GM19240 (cell line): Measurements from ENCODE around the gene CDC42EP3.

Experiments used
- DNase-seq: peaks from one replicate; pipeline ENCODE4 v3.0.0; 2011; ENCODE audit warnings: low spot score; ENCODE audit not compliant: insufficient read length

CDC42EP3 gene, protein sequence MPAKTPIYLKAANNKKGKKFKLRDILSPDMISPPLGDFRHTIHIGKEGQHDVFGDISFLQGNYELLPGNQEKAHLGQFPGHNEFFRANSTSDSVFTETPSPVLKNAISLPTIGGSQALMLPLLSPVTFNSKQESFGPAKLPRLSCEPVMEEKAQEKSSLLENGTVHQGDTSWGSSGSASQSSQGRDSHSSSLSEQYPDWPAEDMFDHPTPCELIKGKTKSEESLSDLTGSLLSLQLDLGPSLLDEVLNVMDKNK

GRCh38 chr2:37671009-37671815, at the start of gene CDC42EP3:
Gene CDC42EP3 (minus strand): TSS chr2:37671642. CDS start chr2:37646587, 25,055 bp downstream.
- DNase-seq: peak; percentile 57

DNA sequence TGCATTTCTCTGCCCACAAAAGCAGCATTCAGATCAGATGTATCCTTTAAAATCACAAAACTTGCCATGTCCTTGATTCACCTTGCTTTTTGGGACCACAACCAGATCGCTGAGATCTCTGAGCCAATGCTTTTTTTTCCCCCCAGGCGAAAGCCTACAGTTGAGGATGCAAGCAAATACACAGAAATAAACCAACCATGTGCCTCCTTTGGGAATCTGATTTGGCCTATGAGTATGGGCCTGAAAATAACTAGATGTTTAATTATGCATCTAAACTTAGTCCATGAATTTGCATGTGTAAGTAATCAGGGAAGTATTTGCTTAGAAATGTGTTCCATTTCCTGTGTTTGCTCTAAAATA, 49.7 kb upstream of the CDC42EP3 start:
- no peak for DNase-seq

DNA sequence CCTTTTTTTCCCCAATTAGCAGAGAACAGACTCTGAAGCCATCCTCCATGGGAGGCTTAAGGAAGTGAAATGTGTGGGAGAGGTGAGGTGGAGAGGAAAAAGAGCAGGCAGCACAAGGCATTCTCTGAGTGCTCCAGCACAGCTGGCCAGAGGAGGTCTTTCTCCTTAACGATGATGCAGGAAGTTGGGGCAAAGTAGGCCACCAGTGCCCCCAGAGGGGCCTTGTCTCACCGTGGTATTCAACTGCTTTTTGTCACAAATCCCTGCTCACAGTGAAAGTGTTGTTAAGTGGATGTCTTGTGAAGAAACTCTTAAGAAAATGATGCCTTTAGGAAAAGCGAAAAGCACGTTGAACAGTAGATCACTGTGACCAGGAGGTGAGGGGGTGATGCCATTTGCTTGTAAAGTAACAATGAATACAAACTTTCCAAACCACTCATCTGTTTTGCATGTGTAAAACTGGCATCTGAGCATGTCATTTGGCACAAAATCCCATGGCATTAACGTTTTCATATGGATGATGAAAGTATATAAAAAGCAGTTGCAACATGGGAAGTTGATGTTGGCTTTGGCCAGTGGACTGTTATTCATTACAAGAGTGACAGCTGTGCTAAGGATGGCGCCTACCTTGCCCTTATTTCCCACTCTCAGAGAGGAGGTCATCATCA, 49.2 kb upstream of the CDC42EP3 start:
- no peak for DNase-seq

GRCh38 chr2:37718515-37719161, 47.2 kb upstream of the CDC42EP3 start:
- no peak for DNase-seq

DNA sequence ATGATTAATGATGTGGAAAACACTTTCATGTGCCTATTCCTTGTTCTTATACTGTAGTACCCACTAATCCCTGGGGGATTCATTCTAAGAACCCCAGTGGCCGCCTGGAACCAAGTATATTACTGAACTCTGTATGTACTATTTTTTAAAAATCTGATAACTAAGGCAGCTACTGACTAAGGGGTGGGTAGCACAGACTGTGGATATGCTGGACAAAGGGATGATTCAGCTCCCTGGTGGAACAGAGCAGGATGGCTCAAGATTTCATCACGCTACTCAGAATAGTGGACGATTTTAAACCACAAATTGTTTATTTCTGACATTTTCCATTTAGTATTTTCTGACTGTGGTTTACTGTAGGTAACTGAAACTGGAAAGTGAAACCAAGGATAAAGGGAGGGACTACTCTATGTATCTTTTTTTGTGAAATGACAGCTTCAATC, 41.8 kb upstream of the CDC42EP3 start:
- no peak for DNase-seq

GRCh38 chr2:37711831-37712230, 40.4 kb upstream of the CDC42EP3 start:
- no peak for DNase-seq

DNA sequence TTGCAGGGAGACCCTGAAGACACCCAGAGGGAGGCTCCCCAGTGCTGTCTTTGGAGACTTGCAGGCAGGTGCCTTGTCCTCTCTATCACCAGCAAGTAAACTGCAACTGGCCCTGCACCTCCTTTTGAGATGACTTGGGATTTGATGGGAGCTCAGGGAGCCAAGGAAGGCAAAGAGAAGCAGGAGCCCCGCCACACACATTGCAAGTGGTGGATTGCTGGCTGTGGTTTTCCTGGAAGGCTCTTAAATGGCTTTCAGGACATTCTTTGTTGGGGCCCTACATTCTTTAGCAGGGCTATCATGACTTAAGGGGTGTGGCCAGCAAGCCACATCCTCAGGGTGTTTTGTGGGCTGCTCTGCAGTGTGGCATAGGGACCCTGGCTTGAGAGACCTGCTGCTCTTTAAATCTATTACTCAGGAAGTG, 39.9 kb upstream of the CDC42EP3 start:
- DNase-seq: no peak

DNA sequence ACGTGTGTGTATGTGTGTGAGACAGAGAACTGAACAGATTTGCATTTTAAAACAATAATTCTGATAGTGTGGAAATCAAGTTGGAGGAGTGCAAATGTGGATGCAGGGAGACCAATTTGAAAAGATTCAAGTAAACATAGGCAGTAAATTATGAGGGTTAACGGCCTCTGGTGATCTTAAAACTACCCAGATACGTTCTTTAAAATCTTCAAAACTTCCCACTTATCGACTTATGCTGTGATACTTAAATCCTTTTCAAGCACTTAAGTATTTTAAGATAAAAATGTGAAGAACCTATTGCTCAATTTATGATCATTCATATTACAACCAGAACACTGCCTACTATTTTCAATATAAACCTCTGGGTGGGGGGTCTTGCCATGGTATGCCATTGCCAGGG, 37.7 kb upstream of the CDC42EP3 start:
- no peak for DNase-seq

DNA sequence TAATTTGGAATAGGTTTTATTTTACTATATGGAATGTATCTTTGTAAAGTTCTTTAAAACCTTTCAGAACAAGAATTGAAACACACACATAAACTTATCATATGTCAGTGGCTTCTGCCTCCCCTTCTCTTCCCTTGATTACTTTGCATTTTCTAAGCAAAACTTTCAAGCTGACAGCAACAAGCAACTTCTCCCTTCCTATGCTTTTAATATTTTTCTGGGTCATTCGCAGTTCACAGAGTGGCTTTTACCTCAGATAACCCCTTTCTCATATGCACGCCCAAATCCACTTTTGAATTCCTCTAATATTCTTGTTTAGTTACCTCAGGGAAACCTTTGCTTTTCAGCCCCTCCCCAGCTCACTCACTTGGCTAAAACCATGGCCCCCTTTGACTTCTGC, 36.7 kb upstream of the CDC42EP3 start:
- no peak for DNase-seq

DNA sequence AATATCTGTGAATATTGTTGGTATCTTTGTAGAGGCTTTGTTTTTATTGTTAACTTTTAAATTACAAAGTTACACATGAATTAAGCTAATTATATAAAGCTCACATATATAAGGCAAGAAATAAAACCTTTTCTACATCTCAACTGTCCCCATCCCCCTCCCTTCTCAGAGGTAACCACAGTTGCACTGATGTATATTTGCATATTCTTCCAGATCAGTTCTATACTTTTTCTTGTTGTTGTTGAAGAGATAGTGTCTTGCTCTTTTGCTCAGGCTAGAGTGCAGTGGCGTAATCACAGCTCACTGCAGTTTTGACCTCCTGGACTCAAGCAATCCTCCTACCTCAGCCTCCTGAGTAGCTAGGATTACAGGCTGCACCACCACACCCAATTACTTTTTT, 36.0 kb upstream of the CDC42EP3 start:
- no peak for DNase-seq

DNA sequence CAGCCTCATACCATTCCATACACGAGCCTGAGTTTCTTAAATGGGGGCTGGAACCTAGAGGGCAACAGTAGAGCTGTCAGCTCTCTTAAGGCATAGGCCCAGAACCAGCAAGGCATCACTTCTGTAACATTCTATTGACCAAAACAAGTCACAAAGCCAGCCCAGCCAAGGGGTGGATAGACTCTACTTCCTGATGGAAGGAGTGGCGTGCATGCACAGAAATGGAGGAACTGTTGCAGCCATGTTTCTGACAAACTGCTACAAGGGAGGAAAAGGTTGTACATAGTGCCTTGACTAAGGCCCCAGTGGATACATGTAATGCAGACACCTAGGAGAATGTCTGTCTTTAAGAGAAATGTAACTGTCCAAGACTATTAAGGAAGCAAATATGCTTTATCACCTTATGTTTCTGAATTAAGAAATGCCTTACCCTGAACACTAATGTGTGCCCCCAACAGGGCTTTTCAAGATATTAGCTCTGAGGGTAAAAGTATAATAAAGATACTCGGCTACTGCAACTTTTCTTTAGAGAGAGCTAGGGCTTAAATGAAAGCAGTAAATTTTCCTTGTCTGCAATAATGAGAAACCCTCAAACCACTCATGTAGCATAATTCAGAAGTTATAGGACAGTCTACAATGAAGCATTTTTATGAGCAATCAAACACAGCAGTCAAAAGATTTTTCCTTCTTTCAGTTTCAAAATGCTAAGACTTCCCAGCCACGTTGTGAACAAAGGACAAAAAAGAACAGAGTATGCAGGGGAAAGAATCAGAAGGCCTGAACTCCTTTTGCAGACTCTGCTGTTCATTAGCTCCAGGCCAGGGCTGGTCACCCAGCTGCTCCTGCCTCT, 35.1 kb upstream of the CDC42EP3 start:
- DNase-seq: no peak

DNA sequence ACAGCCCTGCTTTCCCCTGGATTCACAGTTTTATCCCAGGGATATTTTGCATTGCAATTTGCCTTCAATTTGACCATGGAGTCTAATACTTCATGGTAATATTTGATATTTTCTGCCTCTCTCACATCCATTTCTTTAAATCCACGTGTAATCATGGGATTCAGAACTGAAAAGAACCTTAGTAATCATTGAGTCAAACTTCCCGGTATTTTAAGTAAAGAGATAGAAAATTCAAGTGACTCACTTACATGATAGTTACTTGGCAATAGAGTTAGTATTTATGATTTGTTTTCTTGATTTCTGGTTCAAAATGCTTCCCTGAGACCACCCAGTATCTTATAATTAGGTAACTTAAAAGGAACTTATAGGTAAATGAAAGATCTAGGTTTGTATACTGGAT, 33.7 kb upstream of the CDC42EP3 start:
- no peak for DNase-seq

DNA sequence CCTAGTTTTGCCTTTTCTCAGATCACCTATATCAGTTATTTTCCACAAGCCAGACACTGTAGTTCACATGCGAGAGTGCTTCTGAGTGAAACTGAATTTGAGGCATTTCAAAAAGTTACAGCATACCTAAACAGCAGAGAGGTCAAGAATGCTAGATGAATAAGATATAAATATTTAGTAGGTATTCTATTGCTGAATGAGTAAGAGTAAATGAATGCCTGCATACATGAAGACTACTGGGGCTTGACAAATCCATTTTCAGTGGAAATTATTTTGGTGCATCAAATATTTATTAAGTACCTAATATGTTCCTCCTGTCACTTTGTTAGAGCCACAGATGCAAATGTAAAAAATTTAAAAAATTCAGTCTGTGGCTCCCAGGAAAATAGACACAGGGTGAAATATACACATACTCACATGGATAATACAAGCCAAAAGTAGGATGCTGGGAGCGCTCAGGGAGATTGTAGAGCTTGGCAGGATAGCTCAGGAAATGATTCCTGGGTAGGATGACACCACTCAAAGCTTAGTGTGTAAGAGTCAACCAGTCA, 27.6 kb upstream of the CDC42EP3 start:
- DNase-seq: no peak

- DNase-seq: no peak
Observed at GRCh38 chr2:37695336-37695735, 23.9 kb upstream of the CDC42EP3 start.

DNA sequence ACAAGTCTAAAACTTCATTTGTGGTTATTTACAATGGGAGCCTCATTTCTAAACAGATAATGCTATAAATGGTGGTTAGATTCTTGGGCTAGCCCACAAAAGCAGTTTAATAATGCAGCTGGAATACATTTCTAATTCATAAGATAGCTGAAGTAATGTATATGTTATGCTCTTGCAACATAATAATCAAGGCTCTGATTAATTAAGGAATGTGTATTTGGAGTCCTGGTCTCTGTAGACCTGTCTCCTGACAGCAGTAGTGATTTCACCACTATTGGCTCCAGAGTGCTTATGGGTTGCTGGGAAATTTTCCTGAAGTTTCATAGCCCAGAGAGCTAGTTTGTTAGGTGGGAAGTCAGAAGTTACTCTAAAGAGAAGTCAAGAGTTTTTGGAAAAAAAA, 21.3 kb upstream of the CDC42EP3 start:
- no peak for DNase-seq

GRCh38 chr2:37689751-37690150, 18.3 kb upstream of the CDC42EP3 start:
- DNase-seq: no peak

DNA sequence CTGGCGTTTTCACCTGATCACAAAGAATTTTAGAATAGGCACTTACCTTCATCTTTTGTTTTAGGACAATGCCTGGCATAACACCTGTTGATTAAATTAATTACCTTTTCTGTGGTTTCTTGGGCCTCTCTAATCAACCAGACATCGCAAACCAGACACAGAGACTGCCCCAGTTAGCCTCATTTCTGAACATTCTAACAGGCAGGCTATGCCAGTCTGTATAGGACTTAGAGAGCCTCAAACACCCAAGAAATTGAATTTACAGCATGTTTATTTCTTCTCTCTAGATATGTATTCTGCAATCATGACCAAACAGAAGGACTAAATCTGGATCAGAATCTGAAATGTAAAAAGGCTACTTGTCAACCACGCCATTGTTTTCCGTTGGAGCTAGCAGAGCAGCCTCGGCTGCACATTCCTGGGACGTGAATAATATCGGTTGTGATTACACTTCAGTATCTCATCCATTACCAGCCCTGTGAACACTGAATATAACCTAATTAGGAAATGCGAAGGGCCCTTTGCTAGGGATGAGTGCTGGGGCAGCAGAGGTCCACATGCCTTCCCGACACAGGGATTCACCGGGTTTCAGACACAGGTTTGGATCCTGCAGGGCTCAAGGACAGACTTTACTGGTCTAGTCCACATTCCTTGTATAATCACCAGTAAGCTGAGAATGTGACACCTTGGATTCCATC, 17.5 kb upstream of the CDC42EP3 start:
- DNase-seq: no peak

DNA sequence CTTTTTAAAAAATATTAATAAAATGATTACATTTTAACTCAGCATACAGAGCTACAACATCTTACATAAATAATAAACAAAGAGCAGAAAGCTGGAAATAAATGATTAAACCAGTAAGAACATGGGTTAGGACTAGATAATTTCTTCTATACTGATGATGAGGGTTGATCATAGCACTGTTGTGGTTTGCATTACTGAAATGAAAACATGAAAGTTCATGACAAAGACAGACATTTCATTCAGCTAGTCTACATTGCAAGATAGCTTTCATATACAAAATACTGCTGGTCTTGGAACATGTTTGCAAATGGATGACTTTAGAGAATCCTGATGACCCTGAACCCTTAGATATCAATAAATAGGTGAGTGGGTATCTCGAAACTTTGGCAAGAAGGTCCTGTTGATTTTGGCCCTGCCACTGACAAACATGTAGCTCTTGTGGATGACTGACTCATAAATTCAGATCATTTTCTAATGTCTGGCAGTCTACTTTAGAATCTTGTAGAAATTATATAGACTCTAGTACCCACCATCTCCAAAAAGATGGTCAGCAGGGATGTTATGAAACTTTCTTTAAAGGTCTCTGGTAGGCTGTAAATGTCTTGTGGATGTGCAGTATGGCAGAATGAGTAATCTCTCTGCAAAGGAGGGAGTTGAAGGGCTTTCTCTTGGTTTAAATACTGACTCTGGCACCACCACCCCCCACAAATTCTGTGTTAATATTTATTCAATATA, 15.5 kb upstream of the CDC42EP3 start:
- DNase-seq: no peak

- no peak for DNase-seq
Observed at GRCh38 chr2:37684809-37685208, 13.4 kb upstream of the CDC42EP3 start.
